K562 treated with DMSO at 1 percent for 4 hours (cell line): Measurements from ENCODE around the gene DTX3. TPM values are rescaled to one million over a fixed set of nuclear protein-coding genes. Genes with fewer than 3 reads are reported as not detected.

Experiments
- total RNA-seq: library from RNA; unstranded; fragments of 300-600 nt; gene quantifications from 2 replicates; pipeline ENCODE4 v1.2.3, GENCODE V29; 2022; ENCODE audit not compliant: insufficient read depth

DTX3 gene
- total RNA-seq, result 0.25 TPM in 1 of 2 replicates, not detected in the other

GRCh38 chr12:57604454-57604991 lies at the start of gene DTX3:
TSS of gene DTX3 (plus strand) at chr12:57604824. CDS start at chr12:57606518, 1,694 bp downstream.

GRCh38 chr12:57590864-57591781 lies 13.5 kb upstream of the DTX3 start, which contains the start of gene PIP4K2C:
TSS of gene PIP4K2C (plus strand) at chr12:57591192. CDS start at chr12:57591290, 98 bp downstream.

GRCh38 chr12:57611108-57611826 lies 6.6 kb downstream of the DTX3 start, which contains the start of gene ARHGEF25:
TSS of gene ARHGEF25 (plus strand) at chr12:57611435. CDS start at chr12:57611895, 460 bp downstream.

GRCh38 chr12:57632958-57633840 lies 28.6 kb downstream of the DTX3 start, which contains the start of gene B4GALNT1:
TSS of gene B4GALNT1 (minus strand) at chr12:57633201. CDS start at chr12:57632132, 1,069 bp downstream.

Other genes starting within 250 kb of the DTX3 start
- gene R3HDM2, start 173.8 kb upstream of the DTX3 start, total RNA-seq, result 15.5 and 21.6 TPM in 2 replicates
- gene INHBC, start 170.0 kb upstream of the DTX3 start, total RNA-seq, result 0.31 TPM in 1 of 2 replicates, not detected in the other
- 49.4 and 57.7 TPM in 2 replicates for gene INHBE, start 149.5 kb upstream of the DTX3 start, total RNA-seq
- gene GLI1, start 145.0 kb upstream of the DTX3 start, total RNA-seq, result 2.6 and 3.5 TPM in 2 replicates
- gene ARHGAP9, start 125.0 kb upstream of the DTX3 start, total RNA-seq, result 14.0 and 18.3 TPM in 2 replicates
- gene MARS1, start 116.8 kb upstream of the DTX3 start, total RNA-seq, result 487 and 490 TPM in 2 replicates
- gene DDIT3, start 84.3 kb upstream of the DTX3 start, total RNA-seq, result 140 and 191 TPM in 2 replicates
- 15.6 and 20.0 TPM in 2 replicates for gene MBD6, start 82.0 kb upstream of the DTX3 start, total RNA-seq
- 189 and 190 TPM in 2 replicates for gene DCTN2, start 57.6 kb upstream of the DTX3 start, total RNA-seq
- gene KIF5A, start 54.8 kb upstream of the DTX3 start, total RNA-seq, result 9.7 and 11.8 TPM in 2 replicates
- gene PIP4K2C, start 13.6 kb upstream of the DTX3 start, total RNA-seq, result 27.5 and 31.0 TPM in 2 replicates
- 12.1 and 14.9 TPM in 2 replicates for gene ARHGEF25, start 6.6 kb downstream of the DTX3 start, total RNA-seq
- gene B4GALNT1, start 28.4 kb downstream of the DTX3 start, total RNA-seq, result 21.1 and 36.0 TPM in 2 replicates
- 210 and 229 TPM in 2 replicates for gene OS9, start 89.3 kb downstream of the DTX3 start, total RNA-seq
- gene AGAP2, start 133.9 kb downstream of the DTX3 start, total RNA-seq, result 0.21 TPM in 1 of 2 replicates, not detected in the other
- gene TSPAN31, start 140.2 kb downstream of the DTX3 start, total RNA-seq, result 14.0 and 16.3 TPM in 2 replicates
- gene CDK4, start 147.5 kb downstream of the DTX3 start, total RNA-seq, result 194 and 214 TPM in 2 replicates
- gene MARCHF9, start 150.3 kb downstream of the DTX3 start, total RNA-seq, result 3.5 and 8.9 TPM in 2 replicates
- 0.84 and 1.0 TPM in 2 replicates for gene CYP27B1, start 162.3 kb downstream of the DTX3 start, total RNA-seq
- 2.9 TPM in 1 of 2 replicates, not detected in the other for gene METTL1, start 167.3 kb downstream of the DTX3 start, total RNA-seq
- 4.5 and 5.7 TPM in 2 replicates for gene EEF1AKMT3, start 167.8 kb downstream of the DTX3 start, total RNA-seq
- gene TSFM, start 178.0 kb downstream of the DTX3 start, total RNA-seq, result 18.5 and 29.9 TPM in 2 replicates
- 4.0 and 5.3 TPM in 2 replicates for gene AVIL, start 213.9 kb downstream of the DTX3 start, total RNA-seq
- 79.3 and 83.9 TPM in 2 replicates for gene CTDSP2, start 241.9 kb downstream of the DTX3 start, total RNA-seq